Astrocyte of the cerebellum (primary cell): Measurements from ENCODE around the gene ATE1.

Experiments
- DNase-seq: peaks from one replicate; pipeline ENCODE4 v3.0.0-alpha.2; 2011; ENCODE audit warnings: low read depth
- H3K4me3 ChIP-seq: 2 replicates; pipeline ENCODE4 v1.5.1; 2011; ENCODE audit warnings: mild to moderate bottlenecking, low read depth, low read length, moderate library complexity
- CTCF ChIP-seq: IDR thresholded peaks from 2 replicates; pipeline ENCODE4 v1.5.1; 2012; ENCODE audit warnings: low read length, low read depth, moderate library complexity, mild to moderate bottlenecking; ENCODE audit errors: missing control alignments
- in situ Hi-C: cut with HindIII; loops from 2 replicates; pipeline ENCODE4 v1.10.0; 2017; ENCODE audit warnings: low sequenced_read_pairs

The ATE1 gene

GRCh38 chr10:121818599-121818998, 109.2 kb downstream of the ATE1 start:
- in situ Hi-C loops = no loop called here
- TF ChIP-seq CTCF = no peak
- no peak overlapping the region for H3K4me3 ChIP-seq
- DNase-seq = no peak

DNA sequence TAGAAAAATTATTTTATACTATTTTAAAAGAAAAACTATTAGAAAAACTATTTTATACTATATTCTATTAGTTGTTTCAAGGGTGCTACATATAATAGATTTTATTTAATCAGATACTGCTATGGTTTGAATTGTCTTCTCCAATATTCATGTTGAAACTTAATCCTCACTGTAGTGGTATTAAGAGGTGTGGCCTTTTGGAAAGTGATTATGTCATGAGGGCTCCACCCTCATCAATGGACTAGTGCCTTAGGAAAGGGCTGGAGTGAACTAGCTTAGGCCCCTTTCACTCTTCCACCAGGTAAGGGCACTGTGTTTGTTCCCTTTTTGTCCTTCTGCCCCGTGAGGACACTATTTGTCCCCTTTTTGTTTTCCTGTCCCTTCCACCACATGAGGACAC, 111.6 kb downstream of the ATE1 start:
- no peak for TF ChIP-seq CTCF
- no peak overlapping the region for H3K4me3 ChIP-seq
- DNase-seq = no peak
- in situ Hi-C loops = no loop called here

DNA sequence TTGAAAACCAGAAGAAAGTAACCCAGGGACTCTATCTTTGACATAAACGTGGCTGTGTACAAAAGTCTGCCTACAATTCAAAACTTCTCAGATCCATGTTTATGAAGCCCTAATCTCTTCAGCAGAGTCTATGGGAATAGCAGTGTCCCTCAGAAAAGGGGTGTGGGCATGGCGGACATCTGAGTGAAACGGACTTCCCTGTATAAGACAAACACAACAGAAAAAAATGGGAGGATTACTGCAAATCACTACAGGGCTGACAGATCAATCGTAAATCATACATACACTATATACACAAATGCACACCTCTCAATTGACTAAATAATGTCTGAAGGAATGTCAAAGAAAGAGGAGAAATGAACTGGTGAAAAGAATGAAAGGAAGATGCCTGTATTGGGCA, 114.0 kb downstream of the ATE1 start:
- no peak overlapping the region for H3K4me3 ChIP-seq
- in situ Hi-C loops = no loop called here
- no peak for TF ChIP-seq CTCF
- DNase-seq = no peak

DNA sequence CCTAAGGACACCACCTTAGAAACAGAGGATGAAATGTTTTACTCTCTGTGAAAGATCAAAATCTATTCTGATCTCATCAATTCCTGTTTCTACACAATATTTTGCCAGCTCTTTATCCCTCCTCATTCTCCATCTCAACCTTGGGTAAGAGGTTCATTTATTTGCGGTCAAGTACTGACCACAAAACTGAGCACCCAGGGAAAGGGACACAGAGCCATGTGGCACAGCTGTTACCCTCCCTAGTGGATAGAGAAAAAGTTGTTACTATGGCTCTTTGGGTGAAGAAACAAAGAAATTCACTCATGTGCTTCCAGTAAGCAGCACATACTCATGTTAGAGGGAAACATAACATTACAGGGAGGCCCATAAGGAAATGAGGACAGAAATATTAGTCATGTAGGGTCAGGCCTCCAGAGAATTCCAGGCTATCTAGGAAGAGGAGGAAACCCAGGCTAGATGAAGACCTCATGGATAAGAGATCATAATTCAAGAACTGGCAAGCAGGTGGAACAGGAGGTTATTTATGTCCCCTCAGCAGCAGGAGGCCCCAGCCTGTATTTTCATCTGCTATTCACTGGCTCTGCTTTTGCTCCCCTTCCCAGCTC, 114.5 kb downstream of the ATE1 start:
- no peak for TF ChIP-seq CTCF
- H3K4me3 ChIP-seq = no peak overlapping the region
- no peak for DNase-seq
- in situ Hi-C loops = no loop called here

DNA sequence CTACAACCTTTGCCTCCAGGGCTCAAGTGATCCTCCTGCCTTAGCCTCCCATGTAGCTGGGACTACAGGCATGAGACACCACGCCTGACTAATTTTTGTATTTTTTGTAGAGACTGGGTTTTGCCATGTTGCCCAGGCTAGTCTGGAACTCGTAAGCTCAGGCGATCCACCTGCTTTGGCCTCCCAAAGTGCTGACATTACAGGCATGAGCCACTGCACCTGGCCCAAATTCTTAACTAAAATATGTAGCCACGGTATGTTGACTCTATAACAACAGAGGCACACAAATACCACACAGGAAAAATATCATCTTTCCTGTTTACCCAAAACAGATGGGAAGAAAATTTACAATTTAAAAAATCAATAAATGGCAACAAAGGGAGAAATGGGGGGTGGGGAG, 115.8 kb downstream of the ATE1 start:
- no peak for TF ChIP-seq CTCF
- DNase-seq = no peak
- no peak overlapping the region for H3K4me3 ChIP-seq
- in situ Hi-C loops = no loop called here

DNA sequence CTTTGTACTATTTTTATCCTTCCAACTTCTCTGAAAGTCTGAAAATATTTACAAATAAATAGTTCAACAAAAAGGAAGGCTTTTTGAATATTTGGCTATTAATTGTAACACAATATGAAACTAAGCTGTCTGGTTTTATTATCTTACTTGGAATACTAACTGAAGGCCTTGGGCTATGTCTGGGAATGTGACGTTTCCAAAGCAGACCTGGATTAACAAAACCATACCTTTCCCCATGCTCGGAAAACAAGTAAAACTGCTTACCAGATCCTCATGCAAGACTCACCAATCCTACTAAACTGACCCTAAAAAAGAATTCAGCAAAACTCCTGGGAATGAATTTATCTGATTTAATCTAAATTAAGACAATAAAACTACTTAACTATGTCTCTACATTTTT, 116.4 kb downstream of the ATE1 start:
- no peak for TF ChIP-seq CTCF
- in situ Hi-C loops = no loop called here
- DNase-seq = no peak

DNA sequence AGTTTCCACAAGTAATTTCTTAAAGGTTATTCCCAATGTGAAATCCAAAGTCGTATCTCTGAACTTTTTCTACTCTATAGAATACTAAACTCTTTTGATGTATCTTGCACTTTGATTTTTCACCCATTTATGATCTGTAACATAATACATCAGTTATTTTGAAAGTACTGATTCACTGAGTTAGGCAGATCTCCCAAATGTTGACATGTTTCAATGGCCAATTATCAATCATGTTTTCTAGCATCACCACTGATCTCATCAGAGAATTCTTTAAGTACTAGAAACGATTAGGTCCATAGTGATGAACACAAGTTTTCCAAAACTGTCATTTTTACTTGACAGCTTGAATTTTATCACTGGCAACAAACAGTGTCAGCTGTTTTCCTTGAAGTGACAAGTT, 119.0 kb downstream of the ATE1 start:
- H3K4me3 ChIP-seq = no peak overlapping the region
- in situ Hi-C loops = no loop called here
- no peak for TF ChIP-seq CTCF

More for the DNA sequence above, 116.4 kb downstream of the ATE1 start:
- no peak overlapping the region for H3K4me3 ChIP-seq

More for the DNA sequence above, 119.0 kb downstream of the ATE1 start:
- DNase-seq = no peak
